Hematopoietic multipotent progenitor cell treated with erythropoietin and hydrocortisone succinate and interleukin-3 and kit ligand, for 17 days (in vitro differentiated cells): ENCODE data around the gene SNCB.

Experiments used
- DNase-seq: peaks from one replicate; pipeline ENCODE4 v3.0.0-alpha.2; 2015; ENCODE audit warnings: low spot score

The SNCB gene

DNA sequence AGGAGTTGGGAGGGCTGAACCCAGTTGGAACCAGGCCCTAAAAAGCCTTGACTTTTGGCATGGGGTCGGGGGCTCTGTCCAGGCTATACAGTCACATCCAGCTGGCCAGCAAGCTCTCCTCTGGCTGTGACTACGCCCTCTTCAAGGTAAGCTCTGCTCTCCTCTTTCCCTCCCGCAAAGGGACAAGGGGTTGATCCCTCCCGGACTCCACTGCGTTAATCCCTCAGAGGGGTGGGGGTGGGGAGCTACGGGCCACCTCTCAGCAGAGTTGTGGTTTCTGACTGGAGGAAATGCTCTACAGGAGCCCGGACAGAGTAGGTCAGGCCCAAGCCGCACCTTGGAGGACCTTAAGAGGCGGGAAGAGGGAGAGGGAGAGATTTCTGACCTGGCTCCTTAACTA is 14.0 kb upstream of the SNCB start:
- DNase-seq = no peak

DNA sequence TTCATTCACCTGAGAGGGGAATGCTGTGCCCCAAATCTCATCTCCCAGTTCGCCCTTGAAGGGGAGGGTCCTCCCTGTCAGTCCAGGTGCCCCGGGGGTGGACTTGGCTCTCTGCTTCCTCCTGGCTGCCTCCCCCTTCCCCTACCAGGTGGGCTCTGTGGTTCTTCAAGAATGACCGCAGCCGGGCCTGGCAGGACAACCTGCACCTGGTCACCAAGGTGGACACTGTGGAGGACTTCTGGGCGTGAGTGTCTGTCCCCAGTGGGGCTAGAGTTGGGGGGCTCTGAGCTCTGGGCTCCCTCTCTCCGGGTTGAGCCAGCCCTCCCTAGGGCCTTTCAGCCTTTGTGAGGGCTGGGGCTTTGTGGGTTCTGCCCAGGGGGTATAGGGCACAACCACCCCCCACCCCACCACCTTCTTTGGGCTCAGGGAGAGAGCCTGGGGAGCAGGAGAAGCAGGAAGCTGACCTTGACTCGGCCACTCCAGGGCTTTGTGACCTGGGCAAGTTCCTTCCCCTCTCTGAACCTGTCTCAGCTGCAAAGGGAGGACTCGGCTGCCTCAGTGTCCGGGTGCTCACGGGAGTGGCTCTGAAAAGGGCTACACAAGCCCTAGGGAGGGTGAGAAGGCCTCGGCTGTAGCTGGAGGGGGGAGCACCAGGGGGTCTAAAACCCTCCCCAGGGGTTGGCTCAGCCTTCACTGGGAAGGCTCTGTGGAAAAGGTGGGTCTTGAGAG is 13.3 kb upstream of the SNCB start:
- no peak for DNase-seq

DNA sequence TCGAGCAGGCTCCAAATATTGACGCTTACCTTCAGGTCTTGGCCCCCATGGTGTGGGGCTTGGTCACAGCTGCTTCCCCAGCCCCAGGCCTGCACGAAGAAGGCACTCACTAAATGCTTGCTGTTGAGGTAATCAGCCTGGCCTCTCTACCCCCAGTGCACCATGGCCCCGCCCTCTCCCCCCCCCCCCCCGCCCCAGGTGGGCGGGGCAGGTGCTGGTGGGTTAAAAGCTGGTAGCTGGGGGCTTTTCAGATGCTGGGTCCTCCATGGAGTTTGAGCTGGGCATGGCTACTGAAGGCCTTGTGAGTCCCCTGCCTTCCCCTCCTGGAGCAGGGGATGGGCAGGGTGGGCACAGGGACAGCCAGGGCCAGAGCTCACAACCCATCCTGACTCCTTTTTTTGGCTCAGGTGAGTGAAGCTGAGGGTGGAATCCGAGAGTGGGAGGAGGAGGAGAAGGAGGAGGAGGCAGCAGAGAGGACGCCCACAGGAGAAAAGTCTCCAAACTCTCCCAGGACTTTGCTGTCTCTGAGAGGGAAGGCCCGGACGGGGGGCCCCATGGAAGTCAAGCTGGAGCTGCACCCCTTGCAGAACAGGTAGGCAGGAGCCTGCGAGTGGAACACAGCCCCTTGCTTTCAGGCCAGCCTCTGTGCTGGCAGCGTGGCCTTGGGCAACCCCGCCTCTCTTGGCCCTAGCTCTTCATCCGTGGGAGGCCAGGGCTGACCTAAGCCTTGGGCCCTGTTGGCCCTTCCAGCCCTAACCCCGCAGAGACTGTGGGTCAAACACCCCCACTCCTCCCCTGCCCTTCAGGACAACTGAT is 12.5 kb upstream of the SNCB start:
- no peak for DNase-seq

DNA sequence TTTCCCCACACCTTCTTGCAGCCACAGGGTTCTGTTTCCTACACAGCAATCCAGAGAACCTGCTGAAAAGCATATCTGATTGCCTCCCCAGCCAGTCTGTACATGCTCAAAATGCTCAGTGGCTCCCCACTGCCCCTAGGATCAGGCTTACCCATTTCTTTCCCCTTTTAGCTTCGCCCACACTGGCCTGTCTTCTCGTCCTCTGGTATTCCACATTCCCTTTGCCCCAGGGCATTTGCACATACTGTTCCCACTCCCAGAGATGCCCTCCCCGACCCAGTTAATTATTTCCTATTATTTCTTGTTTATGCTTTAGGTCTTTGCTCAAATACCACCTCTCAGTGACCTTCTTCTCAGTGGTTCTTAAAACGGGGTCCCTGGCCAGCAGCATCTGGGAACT is 10.3 kb upstream of the SNCB start:
- DNase-seq = no peak

DNA sequence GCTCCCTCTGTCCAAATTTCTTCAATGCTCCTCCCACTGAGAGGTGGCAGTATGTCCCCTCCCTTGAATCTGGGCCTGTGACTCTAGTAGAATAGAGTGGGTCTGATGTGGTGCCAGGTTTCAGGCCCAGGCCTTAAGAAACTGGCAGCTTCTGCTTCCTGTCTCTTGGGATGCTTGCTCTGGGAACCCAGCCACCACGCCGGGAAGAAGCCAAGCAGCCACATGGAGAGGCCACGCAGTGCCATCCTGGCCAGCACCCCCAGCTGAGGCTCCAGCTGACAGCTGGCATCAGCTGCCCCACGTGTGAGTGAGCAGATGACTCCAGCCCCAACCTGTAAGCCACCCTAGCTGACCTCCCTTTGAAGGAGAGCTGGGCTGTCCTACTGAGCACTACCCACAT is 9.6 kb upstream of the SNCB start:
- no peak for DNase-seq

DNA sequence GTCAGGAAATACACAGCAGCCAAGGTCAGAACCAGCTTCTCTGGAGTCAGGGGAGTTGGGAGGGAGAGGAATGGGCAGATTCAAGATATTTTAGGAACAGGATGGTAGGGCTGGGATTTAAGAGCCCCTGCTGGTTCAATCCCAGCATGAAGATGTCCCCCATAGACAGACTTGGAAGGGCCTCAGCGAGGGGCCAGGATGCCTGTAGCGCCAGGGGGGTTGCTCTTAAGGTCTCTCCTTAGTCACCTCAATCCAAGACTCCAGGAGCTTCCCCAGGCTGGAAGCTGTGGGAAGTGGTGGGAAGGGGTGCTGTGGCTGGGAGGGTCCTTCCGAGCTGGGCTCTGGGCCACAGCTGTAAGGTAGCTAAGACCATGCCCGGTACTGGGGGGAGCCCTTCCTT is 8.9 kb upstream of the SNCB start:
- no peak for DNase-seq

- no peak for DNase-seq
Measured at GRCh38 chr5:176638437-176638836, 8.1 kb upstream of the SNCB start.

DNA sequence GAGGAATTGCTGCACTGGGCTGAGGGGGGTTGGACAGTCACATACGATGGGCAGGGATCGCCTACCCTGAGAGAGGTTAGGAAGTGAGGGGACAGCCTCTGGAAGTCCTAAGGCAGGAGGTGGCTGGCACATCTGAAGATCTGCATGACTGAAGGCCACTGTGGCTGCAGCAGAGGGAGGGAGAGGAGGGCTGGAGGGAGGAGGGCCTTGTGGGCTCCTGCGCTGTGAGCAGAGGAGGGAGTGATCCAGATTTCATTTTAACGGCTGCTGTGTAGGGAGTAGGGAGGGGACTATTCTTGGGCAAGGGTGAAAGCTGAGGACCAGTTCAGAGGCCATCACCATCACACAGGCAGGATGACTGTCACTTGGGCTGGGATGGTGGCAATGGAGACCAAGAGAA is 7.2 kb upstream of the SNCB start:
- no peak for DNase-seq

GRCh38 chr5:176636426-176636825 is 6.1 kb upstream of the SNCB start:
- DNase-seq = no peak

DNA sequence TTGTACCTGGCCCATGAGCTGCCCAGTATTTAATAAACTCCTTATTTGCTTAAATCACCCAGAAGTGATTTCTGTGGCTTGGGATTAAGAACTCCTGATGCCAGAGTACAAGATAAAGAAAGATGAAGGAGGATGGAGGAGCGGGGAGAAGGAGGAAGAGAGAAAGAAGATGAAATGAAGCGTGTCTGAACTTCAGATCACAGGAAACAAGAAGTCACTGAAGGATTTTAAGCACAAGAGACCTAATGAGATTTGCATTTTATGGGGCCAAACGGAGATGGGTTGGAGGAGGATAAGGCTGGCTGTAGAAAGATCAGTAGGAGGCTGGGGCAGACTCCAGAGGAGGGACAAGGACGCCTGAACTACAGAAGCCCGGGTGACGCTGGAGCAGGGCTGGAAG is 3.3 kb upstream of the SNCB start:
- no peak for DNase-seq

DNA sequence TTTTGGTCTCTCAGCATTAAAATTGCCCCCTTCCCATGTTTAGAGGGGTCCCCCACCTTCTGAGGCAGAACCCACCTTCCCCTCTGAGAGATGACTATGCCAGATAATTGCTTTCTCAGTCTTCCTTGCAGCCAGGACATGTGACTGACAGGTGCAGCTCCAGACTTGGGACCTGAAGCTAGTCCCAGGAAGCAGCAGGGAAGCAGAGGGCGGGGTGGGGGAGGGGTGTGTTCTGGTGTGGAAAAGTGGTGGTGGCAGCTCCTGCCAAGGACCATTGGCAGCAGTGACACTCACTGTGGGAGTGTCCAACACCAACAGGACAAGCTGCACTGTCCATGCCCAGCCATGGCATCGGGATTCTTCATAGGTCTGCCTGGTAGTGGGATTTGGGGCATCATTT is 2.4 kb upstream of the SNCB start:
- DNase-seq = no peak

DNA sequence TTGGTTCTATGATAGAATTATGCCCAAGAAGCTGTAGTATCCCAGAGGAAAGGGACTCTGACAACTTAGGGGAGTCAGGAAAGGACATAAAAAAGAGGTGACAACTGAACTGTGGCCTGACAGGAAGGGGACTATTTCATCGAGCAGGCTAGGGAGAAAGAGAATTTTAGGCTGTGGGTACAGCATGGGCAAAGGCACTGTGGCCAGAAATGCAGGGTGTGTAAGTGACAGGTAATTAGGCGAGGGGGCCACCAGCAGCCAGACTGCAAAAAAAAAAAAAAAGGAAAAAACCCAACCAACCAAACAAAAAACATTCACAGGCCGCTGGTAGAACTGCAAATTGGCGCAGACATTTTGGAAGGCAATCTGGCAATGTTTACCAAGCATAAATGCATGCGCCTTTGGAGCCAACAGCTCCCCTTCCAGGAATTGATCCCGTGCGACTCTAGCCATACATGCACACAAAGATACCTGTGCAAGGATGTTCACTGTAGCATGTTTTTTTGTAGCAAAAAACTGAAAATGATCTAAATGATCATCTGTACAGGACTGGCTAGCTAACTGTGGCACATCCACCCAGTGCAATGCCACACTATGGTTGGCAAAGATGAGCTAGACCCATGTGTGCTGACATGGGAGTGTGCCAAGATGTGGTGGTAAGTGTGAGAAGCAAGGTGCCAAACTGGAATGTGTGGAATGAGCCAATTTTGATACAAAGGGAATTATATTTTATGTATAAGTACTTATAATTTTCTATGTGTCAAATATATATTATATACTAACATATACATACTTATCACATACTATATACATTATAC is 1.3 kb upstream of the SNCB start:
- DNase-seq = no peak

- DNase-seq = no peak
Measured at GRCh38 chr5:176630681-176631222, 418 bp upstream of the SNCB start.

DNA sequence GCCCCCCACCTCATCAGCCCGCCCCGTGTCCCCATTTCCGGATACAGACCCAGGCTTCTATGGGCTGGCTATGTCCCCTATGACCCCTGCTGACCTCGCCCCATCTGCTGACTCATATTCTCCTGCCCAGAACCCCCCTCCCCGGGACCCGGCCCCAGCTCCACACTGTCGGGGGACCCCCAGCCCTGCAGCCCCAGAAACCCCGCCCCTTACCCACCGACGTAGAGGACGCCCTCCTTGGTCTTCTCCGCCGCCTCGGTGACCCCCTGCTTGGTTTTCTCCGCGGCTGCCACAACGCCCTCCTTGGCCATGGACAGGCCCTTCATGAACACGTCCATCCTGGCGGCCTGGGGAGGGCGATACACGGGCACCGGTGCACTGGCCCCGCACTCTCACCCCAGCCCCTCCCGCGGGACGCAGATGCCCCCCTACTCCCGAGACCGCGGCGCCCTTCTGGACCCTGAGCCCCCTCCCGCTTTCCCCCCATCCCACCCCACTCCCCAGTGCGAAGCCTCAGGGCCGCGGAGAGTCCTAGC is 949 bp downstream of the SNCB start:
- no peak for DNase-seq

DNA sequence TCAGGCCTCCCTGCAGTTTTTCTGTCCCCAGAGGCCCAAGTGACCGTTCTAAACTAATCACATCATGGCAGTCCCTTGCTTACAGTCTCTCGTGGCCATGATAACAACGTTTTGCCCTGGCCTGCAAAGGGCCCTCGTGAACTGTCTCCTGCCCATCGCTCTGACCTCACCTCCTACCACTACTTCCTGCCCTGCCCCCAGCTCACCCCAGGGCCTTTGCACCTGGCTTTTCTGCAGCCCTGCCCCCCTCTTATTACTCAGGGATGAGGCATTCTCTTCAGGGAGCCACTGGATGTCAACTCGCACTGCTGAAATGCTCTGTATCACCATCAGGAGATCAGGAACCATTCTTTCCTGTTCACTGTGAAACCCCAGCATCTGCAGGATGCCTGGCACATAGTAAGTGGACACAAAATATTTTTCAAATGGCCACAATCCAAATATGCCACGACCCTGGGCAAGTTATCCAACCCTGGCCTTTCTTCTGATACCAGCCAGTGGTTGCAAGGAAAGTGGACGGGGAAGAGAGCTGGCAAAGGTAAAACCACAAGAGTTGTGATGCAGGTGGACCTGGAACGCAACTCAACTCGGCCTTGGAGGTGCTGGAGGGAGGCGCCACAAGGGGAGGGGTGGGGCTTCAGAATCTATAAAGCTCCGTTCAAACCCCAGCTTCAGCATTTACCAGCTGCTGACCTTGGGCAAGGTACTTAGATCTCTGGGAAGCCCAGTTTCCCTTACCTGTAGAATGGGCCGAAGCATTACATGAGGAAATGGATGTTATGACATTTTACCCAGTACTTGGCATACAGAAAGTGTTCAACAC is 1.7 kb downstream of the SNCB start:
- no peak for DNase-seq

DNA sequence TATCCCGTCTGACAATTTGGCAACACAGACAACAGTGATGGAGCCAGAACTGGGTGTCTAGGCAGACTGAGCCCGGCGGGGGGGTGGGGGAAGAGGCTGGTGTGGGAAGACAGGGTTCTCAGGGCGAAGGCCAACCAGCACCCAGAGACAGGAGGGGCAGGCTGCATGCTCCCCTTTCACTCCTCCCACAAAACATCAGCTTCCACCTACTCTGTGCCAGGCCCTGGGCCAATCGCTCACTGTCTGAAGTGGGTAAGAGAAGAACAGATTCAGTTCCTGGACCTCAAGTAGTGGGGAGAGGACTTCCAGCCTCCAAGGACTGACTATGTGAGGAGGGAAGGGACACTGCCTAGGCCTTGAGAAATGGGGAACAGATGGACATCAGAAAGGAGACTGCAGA is 2.8 kb downstream of the SNCB start:
- no peak for DNase-seq

DNA sequence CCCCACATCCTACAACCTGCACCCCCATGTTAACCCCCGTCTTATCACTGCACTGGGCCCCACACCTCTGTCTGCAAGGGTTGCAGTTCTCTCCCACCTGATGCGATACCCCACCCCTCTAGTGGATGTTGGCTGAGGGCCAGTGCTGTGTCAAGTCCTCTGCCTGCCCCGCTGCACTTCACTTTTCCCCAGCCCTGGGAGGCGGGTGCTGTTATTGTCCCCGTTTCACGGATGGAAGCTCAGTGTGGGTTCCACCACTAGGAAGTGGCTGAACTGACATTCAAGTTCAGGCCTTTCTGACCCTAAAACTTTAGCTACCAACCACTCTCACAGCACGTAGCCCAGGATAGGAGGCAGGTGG is 3.5 kb downstream of the SNCB start:
- DNase-seq = no peak

GRCh38 chr5:176625966-176626875 is 4.1 kb downstream of the SNCB start:
- DNase-seq = no peak

DNA sequence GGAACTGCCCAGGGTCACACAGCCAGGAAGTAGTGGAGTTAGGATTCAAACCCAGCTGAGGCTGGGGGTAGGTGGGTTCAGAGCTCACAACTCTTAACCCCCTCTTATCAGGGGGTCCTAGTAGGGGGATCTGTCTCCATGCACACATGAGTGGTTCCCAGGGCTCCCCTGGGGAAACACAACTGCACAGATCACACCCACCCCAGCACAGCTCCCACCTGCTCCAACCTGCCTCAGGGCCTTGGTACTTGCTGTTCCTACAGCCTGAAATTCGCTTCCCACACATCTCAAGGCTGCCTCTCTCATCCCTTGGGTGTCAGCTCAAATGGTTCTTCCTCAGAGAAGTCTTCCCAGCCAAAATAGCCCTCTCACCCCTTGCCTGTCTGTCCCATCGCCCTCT is 4.8 kb downstream of the SNCB start:
- DNase-seq = no peak

DNA sequence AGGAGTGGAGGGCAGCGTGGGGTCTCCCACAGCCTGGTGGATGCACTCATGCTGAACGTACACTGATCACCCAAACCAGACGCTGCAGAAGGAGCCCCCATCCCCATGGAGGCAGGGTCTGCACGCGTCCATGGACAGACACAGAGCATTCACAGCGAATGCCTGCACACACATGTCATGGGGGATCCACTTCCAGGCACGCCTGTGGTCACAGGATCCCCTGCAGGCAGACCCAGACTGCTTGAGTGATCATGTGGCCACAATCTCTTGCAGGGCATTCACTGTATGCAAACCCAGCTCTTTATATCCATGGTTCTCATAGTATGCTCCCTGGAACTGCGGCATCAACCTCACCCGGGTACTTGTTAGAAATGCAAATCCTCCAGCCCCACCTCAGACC is 5.4 kb downstream of the SNCB start:
- no peak for DNase-seq
